Endothelial cell of umbilical vein (primary cell): ENCODE results near the gene AKAP8. TPM values are rescaled to one million over a fixed set of nuclear protein-coding genes. Genes with fewer than 3 reads are reported as not detected.

Experiments
- BruUV-seq: library from RNA; stranded (reverse); fragments of 400-500 nt; replicated peaks from 2 replicates; lab custom pipeline; 2021; lab: Mats Ljungman, UMichigan
- CTCF ChIA-PET: fragments of 300-600, 350-600 bp; sonication (Branson Sonifier 250); formaldehyde crosslinking; loops from one replicate; lab custom pipeline; 2021; ENCODE audit warnings: antibody characterized with exemption, inconsistent platforms; lab: Charles Lee
- POLR2A ChIA-PET: fragments of 300-600, 350-600 bp; sonication (Branson Sonifier 250); formaldehyde crosslinking; loops from one replicate; lab custom pipeline; 2021; ENCODE audit warnings: antibody characterized with exemption, inconsistent platforms; lab: Charles Lee
- DNase-seq: peaks from one replicate; pipeline ENCODE4 v3.0.0-alpha.2; 2011; ENCODE audit warnings: low read depth, low spot score
- FAIRE-seq: peaks from 2 replicates; lab custom pipeline; 2011; peaks lifted over from hg19 to GRCh38; lab: Jason Lieb, UNC
- H2AFZ ChIP-seq: 2 replicates; pipeline ENCODE4 v1.6.0; 2012; ENCODE audit warnings: low read depth, low read length, control low read depth, inconsistent platforms
- H3K27ac ChIP-seq: 2 replicates; pipeline ENCODE4 v1.5.1; 2011; ENCODE audit warnings: low read depth, mild to moderate bottlenecking, control low read depth, low read length, moderate library complexity; ENCODE audit not compliant: insufficient read depth
- H3K27me3 ChIP-seq, 2 experiments: 2 replicates each; pipeline versions ENCODE4 v1.6.0 to v1.6.1; 2011; ENCODE audit warnings: low read length in 2 of 2, mixed read lengths in 1 of 2; ENCODE audit not compliant: control insufficient read depth in 2 of 2, insufficient read depth in 2 of 2
- H3K36me3 ChIP-seq, 2 experiments: 2 replicates in 1 of 2; 3 replicates in 1 of 2; pipeline ENCODE4 v1.5.1; 2011; ENCODE audit warnings: low read length in 2 of 2, mild to moderate bottlenecking in 1 of 2, moderate library complexity in 1 of 2; ENCODE audit not compliant: control insufficient read depth in 2 of 2, insufficient read depth in 2 of 2; ENCODE audit errors: extremely low read depth in 1 of 2
- H3K4me1 ChIP-seq: 3 replicates; pipeline ENCODE4 v1.5.1; 2011; ENCODE audit warnings: mild to moderate bottlenecking, low read length; ENCODE audit not compliant: control insufficient read depth, insufficient read depth; ENCODE audit errors: extremely low read depth
- H3K4me2 ChIP-seq: 2 replicates; pipeline ENCODE4 v1.6.1; 2011; ENCODE audit warnings: low read length, control low read depth, mixed read lengths; ENCODE audit not compliant: insufficient read depth
- H3K4me3 ChIP-seq, 3 experiments: fragments of 200-600 bp in 1 of 3; sonication (generic), shearing (Covaris generic) in 1 of 3; replicated peaks in 1 of 3; 2 replicates each; pipeline ENCODE4 v1.5.1; 2011 to 2016; ENCODE audit warnings: control low read depth in 3 of 3, low read length in 3 of 3, mild to moderate bottlenecking in 2 of 3, inconsistent platforms in 1 of 3, low read depth in 1 of 3, moderate library complexity in 1 of 3; ENCODE audit not compliant: insufficient read depth in 1 of 3
- H3K79me2 ChIP-seq: 2 replicates; pipeline ENCODE4 v1.6.0; 2012; ENCODE audit warnings: low read length, inconsistent platforms; ENCODE audit not compliant: control insufficient read depth, insufficient read depth
- H3K9ac ChIP-seq: replicated peaks from 2 replicates; pipeline ENCODE3; 2011; ENCODE audit warnings: low read length, control low read depth; ENCODE audit not compliant: insufficient read depth; ENCODE audit errors: extremely low read depth
- H3K9me1 ChIP-seq: replicated peaks from 3 replicates; pipeline ENCODE4 v1.6.0; 2011; ENCODE audit warnings: mild to moderate bottlenecking, low read length; ENCODE audit not compliant: control insufficient read depth, insufficient read depth; ENCODE audit errors: extremely low read depth
- H3K9me3 ChIP-seq: replicated peaks from 2 replicates; pipeline ENCODE4 v1.5.1; 2012; ENCODE audit warnings: low read length, inconsistent platforms; ENCODE audit not compliant: control insufficient read depth, insufficient read depth
- H4K20me1 ChIP-seq: replicated peaks from 2 replicates; pipeline ENCODE3; 2011; ENCODE audit warnings: mild to moderate bottlenecking, low read length; ENCODE audit not compliant: control insufficient read depth, insufficient read depth; ENCODE audit errors: extremely low read depth
- CTCF ChIP-seq, 2 donors: IDR thresholded peaks; 1 replicate in 1 of 2; 2 replicates in 1 of 2; pipeline ENCODE4 v1.5.1; 2011; ENCODE audit warnings: low read length in 2 of 2, mild to moderate bottlenecking in 2 of 2, moderate library complexity in 2 of 2, control low read depth in 1 of 2, inconsistent platforms in 1 of 2, low read depth in 1 of 2; ENCODE audit not compliant: insufficient read depth in 1 of 2; ENCODE audit errors: extremely low read depth in 1 of 2
- POLR2A ChIP-seq: IDR thresholded peaks from 2 replicates; pipeline ENCODE4 v1.6.1; 2012; ENCODE audit warnings: low read depth, mild to moderate bottlenecking, control low read depth, low read length
- dilution Hi-C: fragments of 300-500 bp; cut with MboI; formaldehyde crosslinking; loops from one replicate; pipeline ENCODE4 v1.15.0; 2019; ENCODE audit warnings: low sequenced_read_pairs; ENCODE audit not compliant: extremely low pct_ligation_motif_present
- intact Hi-C: fragments of 100-400 bp; cut with micrococcal nuclease; formaldehyde crosslinking; loops from one replicate; pipeline ENCODE4 v1.10.0; 2022
- polyA plus RNA-seq, 4 experiments: library from polyadenylated mRNA; depleted of rRNA in 3 of 4; stranded (reverse) in 3 of 4; unstranded in 1 of 4; fragments of >200 nt; gene quantifications; 2 replicates each; pipeline versions ENCODE4 v1.2.1 to v1.2.3, GENCODE V29; 2011 to 2012; ENCODE audit warnings: missing spikeins in 1 of 4
- total RNA-seq: library from RNA; stranded (reverse); gene quantifications from 2 replicates; pipeline ENCODE4 v1.2.3, GENCODE V29; 2021

The AKAP8 gene
- total and polyA plus RNA-seq, 2 donors (not counting 3 experiments of a cell fraction or from before 2014, with no cell fraction given): 16.4 to 44.1 TPM

GRCh38 chr19:15317392-15318071 lies 62.1 kb downstream of the AKAP8 start:
- POLR2A ChIA-PET: interaction anchor here (0.6 to 1.1 kb wide), 2 partner anchors 8 to 50 kb away, joined by 7 to 11 read pairs; no protein-coding TSS in a partner anchor
- CTCF ChIA-PET: interaction anchor here (0.5 to 1.3 kb wide), 6 partner anchors 9 to 226 kb away, joined by 3 to 5 read pairs (median 3); no protein-coding TSS in a partner anchor
- no peak for FAIRE-seq

More at GRCh38 chr19:15317392-15318071, 62.1 kb downstream of the AKAP8 start:
- Histone ChIP-seq H3K4me3 (no peak overlapping the region), H3K79me2 (peaks cover 98% of the 10 kb centered on the region), H3K9me1 (no peaks in the 10 kb centered on the region), H3K27me3 (no peaks in the 10 kb centered on the region), H4K20me1 (peaks cover 38% of the 10 kb centered on the region), H3K9ac (no peak overlapping the region), H3K9me3 (no peaks in the 10 kb centered on the region), H3K4me2 (no peak overlapping the region), H2AFZ (no peak overlapping the region), H3K36me3 (no peaks in the 10 kb centered on the region), H3K27ac (no peak overlapping the region), H3K4me1 (peaks cover 8% of the 10 kb centered on the region)
- BruUV-seq: no TSS peak
- DNase-seq: no peak
- intact Hi-C loops (no loop called here), dilution Hi-C loops (no loop called here)
- TF ChIP-seq CTCF (IDR thresholded peaks at IDR 0.05; ENCODE audit: extremely low read depth in 1 of 2, insufficient read depth in 1 of 2, low read depth in 1 of 2, low read length in 2 of 2) (no peak), POLR2A (no peak)
